Measurements from ENCODE around the gene MAGI2. TPM values are rescaled to one million over a fixed set of nuclear protein-coding genes. Genes with fewer than 3 reads are reported as not detected.

MAGI2 gene
- total RNA-seq, 4 donors from 2014 or later = 0.23 to 5.5 (median 0.45) TPM

DNA sequence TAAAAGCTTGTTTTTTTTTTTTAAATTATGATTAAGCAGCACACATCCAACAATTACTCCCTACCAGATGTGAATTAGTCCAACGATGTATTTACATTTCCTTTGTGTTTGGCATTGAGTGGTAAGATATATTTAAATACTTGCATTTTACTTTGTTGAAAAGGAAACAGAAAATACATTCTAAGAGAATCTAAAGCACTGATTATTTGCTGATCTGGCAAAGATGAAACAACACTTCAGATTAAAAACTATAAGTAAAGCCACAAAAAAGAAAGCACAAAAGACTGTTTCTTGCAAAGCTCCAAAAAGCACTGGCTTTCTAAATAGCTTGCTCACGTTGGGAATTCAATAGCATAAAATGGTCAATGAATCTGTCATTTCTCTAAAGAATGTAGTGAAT, 1188.4 kb downstream of the MAGI2 start:
- no peak for TF ChIP-seq POLR2A (IDR thresholded peaks at IDR 0.05)
- TF ChIP-seq CTCF (IDR thresholded peaks at IDR 0.05) = no peak
- WGBS, 2 donors = 25 to 31% methylated on average over 2 of the region's 2 CpGs
- no peak for DNase-seq
- Histone ChIP-seq H3K27me3 (no peaks in the 10 kb centered on the region), H3K4me3 (no peak overlapping the region), H3K9me3 (no peaks in the 10 kb centered on the region), H3K4me1 (no peaks in the 10 kb centered on the region), H3K27ac (no peak overlapping the region), H3K36me3 (no peaks in the 10 kb centered on the region)
- intact Hi-C loops (cut with DNase I) = no loop called here

DNA sequence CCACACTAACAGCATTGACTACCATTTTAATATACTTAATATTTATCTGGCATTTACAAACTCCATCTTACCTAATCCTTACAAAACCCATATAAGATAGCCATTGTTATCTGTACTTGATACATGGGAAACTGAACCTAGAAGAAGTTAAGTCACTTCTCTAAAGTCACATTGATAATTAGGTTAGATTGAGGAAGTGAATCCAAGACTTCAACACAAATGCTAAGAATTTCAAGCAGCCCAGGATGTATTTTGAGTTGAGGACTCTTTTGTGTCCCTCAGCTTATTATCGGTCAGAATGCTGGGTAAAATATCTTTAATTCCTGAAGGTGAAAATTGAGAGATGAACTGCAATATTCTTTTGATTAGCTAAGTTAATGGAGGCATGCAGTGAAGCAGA, 1189.4 kb downstream of the MAGI2 start:
- no peaks in the 10 kb centered on the region for H3K27me3 ChIP-seq
- intact Hi-C loops (cut with DNase I) = no loop called here
- H3K4me3 ChIP-seq = no peak overlapping the region
- 93 to 100% methylated on average over 1 of the region's 1 CpG for WGBS, 2 donors
- no peak for DNase-seq
- H3K4me1 ChIP-seq = no peaks in the 10 kb centered on the region
- H3K27ac ChIP-seq = no peak overlapping the region
- H3K9me3 ChIP-seq = no peaks in the 10 kb centered on the region
- no peaks in the 10 kb centered on the region for H3K36me3 ChIP-seq
- TF ChIP-seq POLR2A (IDR thresholded peaks at IDR 0.05) (no peak), CTCF (IDR thresholded peaks at IDR 0.05) (no peak)

GRCh38 chr7:78261739-78262138, 1191.7 kb downstream of the MAGI2 start:
- intact Hi-C loops (cut with DNase I) = no loop called here
- no peaks in the 10 kb centered on the region for H3K9me3 ChIP-seq
- no peaks in the 10 kb centered on the region for H3K27me3 ChIP-seq
- no peak overlapping the region for H3K4me3 ChIP-seq
- TF ChIP-seq CTCF (IDR thresholded peaks at IDR 0.05) (no peak), POLR2A (IDR thresholded peaks at IDR 0.05) (no peak)
- DNase-seq = no peak
- WGBS, 2 donors = 70 to 73% methylated on average over 1 of the region's 1 CpG
- no peaks in the 10 kb centered on the region for H3K4me1 ChIP-seq
- no peak overlapping the region for H3K27ac ChIP-seq
- no peaks in the 10 kb centered on the region for H3K36me3 ChIP-seq

DNA sequence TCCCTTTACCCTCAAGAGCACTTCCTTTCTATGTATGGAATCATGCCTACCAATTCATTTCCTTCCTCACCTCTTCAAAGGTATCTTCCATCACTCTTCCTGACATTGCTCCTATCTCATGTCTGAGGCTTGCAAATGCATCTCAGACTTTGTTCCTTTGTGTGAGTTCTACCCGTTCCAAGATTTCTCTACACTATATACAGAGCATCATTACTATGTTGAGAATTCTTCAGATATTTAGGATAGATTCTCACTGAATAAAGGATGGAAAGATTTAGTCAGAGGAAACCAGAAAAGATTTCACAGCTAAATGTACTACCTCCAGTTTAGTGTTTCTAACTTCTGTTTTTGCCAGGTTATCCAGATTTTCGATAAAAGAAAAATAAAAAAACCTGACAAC, 1192.2 kb downstream of the MAGI2 start:
- Histone ChIP-seq H3K4me1 (no peaks in the 10 kb centered on the region), H3K27me3 (no peaks in the 10 kb centered on the region), H3K27ac (no peak overlapping the region), H3K4me3 (no peak overlapping the region), H3K36me3 (no peaks in the 10 kb centered on the region), H3K9me3 (no peaks in the 10 kb centered on the region)
- no peak for DNase-seq
- TF ChIP-seq POLR2A (IDR thresholded peaks at IDR 0.05) (no peak), CTCF (IDR thresholded peaks at IDR 0.05) (no peak)
- intact Hi-C loops (cut with DNase I) = no loop called here
- WGBS, 2 donors = 71 to 75% methylated on average over 2 of the region's 2 CpGs

DNA sequence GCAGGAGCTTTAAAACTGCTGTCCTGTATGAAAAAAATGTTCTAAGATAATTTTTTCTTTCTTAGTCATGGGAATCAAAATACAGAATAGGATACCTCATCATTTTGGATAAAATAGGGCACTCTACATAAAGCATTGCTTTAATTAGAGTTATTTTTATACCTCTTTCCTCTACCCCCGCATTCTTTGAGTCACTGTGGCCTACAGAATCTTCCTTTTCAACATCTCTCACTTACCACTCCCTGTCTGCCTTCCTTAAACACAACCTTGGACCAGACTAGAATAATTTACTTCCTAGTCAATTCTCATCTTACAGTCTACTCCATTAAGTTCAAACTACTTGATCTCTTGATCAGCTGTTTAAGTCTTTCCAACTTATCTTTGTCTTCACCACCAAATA, 1192.6 kb downstream of the MAGI2 start:
- 74 to 78% methylated on average over 1 of the region's 1 CpG for WGBS, 2 donors
- no peaks in the 10 kb centered on the region for H3K4me1 ChIP-seq
- no peaks in the 10 kb centered on the region for H3K36me3 ChIP-seq
- no peak overlapping the region for H3K4me3 ChIP-seq
- H3K27me3 ChIP-seq = no peaks in the 10 kb centered on the region
- no peak for DNase-seq
- H3K27ac ChIP-seq = no peak overlapping the region
- TF ChIP-seq POLR2A (IDR thresholded peaks at IDR 0.05) = no peak
- no peak for TF ChIP-seq CTCF (IDR thresholded peaks at IDR 0.05)
- intact Hi-C loops (cut with DNase I) = no loop called here
- H3K9me3 ChIP-seq = no peaks in the 10 kb centered on the region

Data from esophagus squamous epithelium (tissue), 5 donors.